GM21390 (cell line): ENCODE results near the gene TNFRSF14.

Source experiments
- ATAC-seq: cut with Tn5 transposase; IDR thresholded peaks from one replicate; pipeline ENCODE4 v1.9.1; 2021; ENCODE audit not compliant: unreplicated experiment

TNFRSF14 gene

GRCh38 chr1:2611621-2612437 is 55.7 kb downstream of the TNFRSF14 start:
- no peak for ATAC-seq

DNA sequence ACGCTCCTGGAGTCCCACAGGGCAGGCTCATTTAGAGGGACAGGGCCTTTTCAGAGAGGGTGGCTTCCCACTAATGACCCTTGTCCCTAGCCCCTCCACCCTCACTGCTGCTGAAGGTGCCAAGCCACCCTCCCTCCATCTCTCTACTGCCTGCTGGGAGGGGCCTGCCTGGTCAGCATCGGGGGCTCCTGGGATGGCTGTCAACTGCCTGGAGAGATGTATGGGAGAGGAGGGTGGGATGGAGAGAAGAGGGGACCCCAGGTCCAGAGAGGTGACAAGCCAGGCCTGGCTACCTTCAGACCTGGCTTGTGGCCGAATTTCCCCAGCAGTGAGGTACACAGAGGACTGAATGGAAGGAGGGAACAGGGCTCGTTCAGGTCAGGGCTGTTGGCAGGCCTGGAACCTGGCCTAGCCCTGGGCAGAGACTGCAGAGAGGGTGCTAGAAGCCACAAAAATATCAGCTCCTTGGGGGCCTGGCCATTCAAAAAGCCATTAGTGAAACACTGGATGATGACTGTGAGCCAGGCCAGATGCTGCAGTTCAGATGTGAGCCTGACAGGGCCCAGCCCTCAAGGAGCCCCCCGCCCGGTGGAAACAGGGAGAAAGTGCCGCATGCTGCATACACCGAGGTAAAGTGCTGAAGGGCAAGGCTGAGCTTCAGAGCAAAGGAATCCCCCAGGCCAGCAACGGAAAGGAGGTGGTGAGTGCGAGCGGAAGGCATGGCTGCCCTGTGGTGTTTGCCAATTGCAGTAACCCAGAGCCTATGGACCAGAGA is 56.6 kb downstream of the TNFRSF14 start:
- no peak for ATAC-seq
